ENCODE results near the gene STMP1. TPM values are rescaled to one million over a fixed set of nuclear protein-coding genes. Genes with fewer than 3 reads are reported as not detected.

Gene STMP1
- polyA plus RNA-seq, 1 of the 3 experiments (the other 2 are of a cell fraction), result 26.0 TPM

DNA sequence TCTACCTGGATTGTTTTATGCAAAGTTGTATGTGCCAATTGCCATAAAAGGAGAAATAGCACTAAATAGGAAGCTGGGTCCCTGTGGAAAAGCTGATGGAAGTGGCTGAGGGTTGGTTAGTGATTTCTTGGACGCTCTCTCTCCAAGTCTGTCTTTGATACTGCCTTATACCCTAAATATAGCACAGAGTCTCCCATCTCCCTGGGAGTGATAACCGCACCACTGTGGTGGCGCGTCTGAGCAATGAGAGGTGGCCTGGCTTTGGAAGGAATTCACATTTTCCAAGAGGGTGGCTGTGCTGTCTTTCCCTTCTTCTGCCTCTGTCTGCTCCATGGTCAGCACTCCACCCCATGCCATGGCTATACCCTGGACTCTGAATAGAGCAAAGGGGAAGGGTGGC, 31.2 kb downstream of the STMP1 start:
- no peak overlapping the region for H3K4me3 ChIP-seq (ENCODE audit: low read depth in 2 of 2, low read length in 1 of 2)
- TF ChIP-seq FOXM1 (IDR thresholded peaks at IDR 0.05; ENCODE audit: low read depth), result no peak
- no peak for TF ChIP-seq NFIC (IDR thresholded peaks at IDR 0.05; ENCODE audit: borderline replicate concordance)
- no peak for TF ChIP-seq RXRA (IDR thresholded peaks at IDR 0.05; ENCODE audit: borderline replicate concordance, low read depth)
- no peak for TF ChIP-seq TAF1 (IDR thresholded peaks at IDR 0.05; ENCODE audit: borderline replicate concordance, low read depth, low read length)
- no peak for TF ChIP-seq EZH2phosphoT487 (IDR thresholded peaks at IDR 0.05; ENCODE audit: borderline replicate concordance, low read depth)
- TF ChIP-seq, protein P1, sequence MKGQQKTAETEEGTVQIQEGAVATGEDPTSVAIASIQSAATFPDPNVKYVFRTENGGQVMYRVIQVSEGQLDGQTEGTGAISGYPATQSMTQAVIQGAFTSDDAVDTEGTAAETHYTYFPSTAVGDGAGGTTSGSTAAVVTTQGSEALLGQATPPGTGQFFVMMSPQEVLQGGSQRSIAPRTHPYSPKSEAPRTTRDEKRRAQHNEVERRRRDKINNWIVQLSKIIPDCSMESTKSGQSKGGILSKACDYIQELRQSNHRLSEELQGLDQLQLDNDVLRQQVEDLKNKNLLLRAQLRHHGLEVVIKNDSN (IDR thresholded peaks at IDR 0.05; ENCODE audit: borderline replicate concordance, low read depth), result no peak

DNA sequence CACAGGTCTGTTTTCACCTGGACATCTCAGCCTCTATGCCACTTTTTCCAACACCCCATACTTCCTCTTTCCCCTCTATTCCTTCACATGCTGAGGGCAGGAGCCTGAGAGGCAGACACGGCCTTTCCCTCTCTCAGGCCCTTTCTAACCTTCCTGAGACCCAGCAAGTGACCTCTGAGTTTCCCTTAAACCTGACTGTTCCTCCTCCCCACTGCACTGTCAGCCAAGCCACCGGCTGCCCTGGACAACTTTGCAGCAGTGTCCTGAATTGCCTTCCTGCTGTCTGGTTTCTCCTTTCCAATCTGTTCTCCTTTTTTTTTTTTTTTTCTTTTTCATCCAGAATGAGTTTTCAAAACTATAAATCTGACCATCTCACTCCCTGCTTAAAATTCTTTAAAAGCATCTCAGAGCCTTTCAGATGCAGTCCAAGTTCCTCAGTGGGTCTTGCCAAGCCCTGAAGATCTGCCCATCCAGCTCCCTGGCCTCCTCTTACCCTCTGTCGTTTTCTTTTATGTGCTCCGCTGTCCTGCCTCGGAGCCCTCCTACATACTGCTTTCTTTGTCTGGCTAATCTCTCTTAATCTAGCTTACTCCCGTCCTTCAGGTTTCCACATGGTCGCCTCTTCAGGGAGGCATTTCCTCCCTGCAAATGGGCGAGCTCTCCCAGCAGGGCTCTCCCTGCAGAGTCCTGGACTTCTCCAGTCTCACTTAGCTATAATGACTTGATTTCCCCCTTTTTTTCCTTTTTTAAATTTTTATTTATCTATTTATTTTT, 35.1 kb downstream of the STMP1 start:
- Histone ChIP-seq H3K27ac (ENCODE audit: low read depth in 2 of 2, low read length in 1 of 2) (no peak overlapping the region), H2AFZ (ENCODE audit: low read depth) (no peak overlapping the region), H3K9me3 (no peaks in the 10 kb centered on the region), H3F3A (replicated peaks; ENCODE audit: insufficient read depth) (no peaks in the 10 kb centered on the region), H3K36me3 (replicated peaks in 1 of 2; ENCODE audit: control insufficient read depth in 1 of 2, insufficient read depth in 2 of 2, low read length in 1 of 2) (peaks cover 13 to 32% of the 10 kb centered on the region in 2 experiments), H3K4me2 (no peak overlapping the region), H3K4me1 (ENCODE audit: control insufficient read depth in 1 of 2, insufficient read depth in 2 of 2, low read depth in 1 of 2, low read length in 1 of 2) (no peaks in the 10 kb centered on the region; a peak in 1 of 4 replicates), H3K9me2 (no peaks in the 10 kb centered on the region), H3K9ac (no peak overlapping the region), H4K20me1 (ENCODE audit: insufficient read depth) (no peaks in the 10 kb centered on the region), H3K27me3 (ENCODE audit: insufficient read depth) (no peaks in the 10 kb centered on the region), H3K79me2 (ENCODE audit: insufficient read depth) (no peaks in the 10 kb centered on the region), H3K4me3 (ENCODE audit: low read depth in 2 of 2, low read length in 1 of 2) (no peak overlapping the region)
- no peak for TF ChIP-seq NFIC (IDR thresholded peaks at IDR 0.05; ENCODE audit: borderline replicate concordance)
- TF ChIP-seq TAF1 (IDR thresholded peaks at IDR 0.05; ENCODE audit: borderline replicate concordance, low read depth, low read length), result no peak
- TF ChIP-seq SIN3A (IDR thresholded peaks at IDR 0.05; ENCODE audit: borderline replicate concordance, low read depth, low read length), result no peak
- no peak for TF ChIP-seq CHD2 (IDR thresholded peaks at IDR 0.05; ENCODE audit: low read length, partially characterized antibody)
- TF ChIP-seq, protein P2, sequence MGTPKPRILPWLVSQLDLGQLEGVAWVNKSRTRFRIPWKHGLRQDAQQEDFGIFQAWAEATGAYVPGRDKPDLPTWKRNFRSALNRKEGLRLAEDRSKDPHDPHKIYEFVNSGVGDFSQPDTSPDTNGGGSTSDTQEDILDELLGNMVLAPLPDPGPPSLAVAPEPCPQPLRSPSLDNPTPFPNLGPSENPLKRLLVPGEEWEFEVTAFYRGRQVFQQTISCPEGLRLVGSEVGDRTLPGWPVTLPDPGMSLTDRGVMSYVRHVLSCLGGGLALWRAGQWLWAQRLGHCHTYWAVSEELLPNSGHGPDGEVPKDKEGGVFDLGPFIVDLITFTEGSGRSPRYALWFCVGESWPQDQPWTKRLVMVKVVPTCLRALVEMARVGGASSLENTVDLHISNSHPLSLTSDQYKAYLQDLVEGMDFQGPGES (IDR thresholded peaks at IDR 0.05; ENCODE audit: low read depth, low read length), result no peak
- TF ChIP-seq, protein P3, sequence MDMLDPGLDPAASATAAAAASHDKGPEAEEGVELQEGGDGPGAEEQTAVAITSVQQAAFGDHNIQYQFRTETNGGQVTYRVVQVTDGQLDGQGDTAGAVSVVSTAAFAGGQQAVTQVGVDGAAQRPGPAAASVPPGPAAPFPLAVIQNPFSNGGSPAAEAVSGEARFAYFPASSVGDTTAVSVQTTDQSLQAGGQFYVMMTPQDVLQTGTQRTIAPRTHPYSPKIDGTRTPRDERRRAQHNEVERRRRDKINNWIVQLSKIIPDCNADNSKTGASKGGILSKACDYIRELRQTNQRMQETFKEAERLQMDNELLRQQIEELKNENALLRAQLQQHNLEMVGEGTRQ (IDR thresholded peaks at IDR 0.05; ENCODE audit: borderline replicate concordance, low read depth, low read length), result no peak
- DNase-seq, result no peak
- 81% methylated on average over 8 of the region's 8 CpGs for WGBS (ENCODE audit: low lambda C conversion rate)
- CTCF ChIA-PET, result interaction anchor here (1.6 to 7.1 kb wide), 2 partner anchors 15 to 52 kb away, joined by 5 to 73 read pairs; no protein-coding TSS in a partner anchor
- POLR2A ChIA-PET, result interaction anchor here (1.0 kb wide), 1 partner anchor 15 kb away, joined by 3 read pairs; no protein-coding TSS in a partner anchor

More for the DNA sequence above, 31.2 kb downstream of the STMP1 start:
- no peaks in the 10 kb centered on the region for H4K20me1 ChIP-seq (ENCODE audit: insufficient read depth)
- peaks cover 0 to 16% of the 10 kb centered on the region in 2 experiments; a peak in 2 of 4 replicates for H3K4me1 ChIP-seq (ENCODE audit: control insufficient read depth in 1 of 2, insufficient read depth in 2 of 2, low read depth in 1 of 2, low read length in 1 of 2)
- ChIA-PET CTCF (interaction anchor here (1.3 to 3.1 kb wide), 3 partner anchors 11 to 20 kb away, joined by 3 to 14 read pairs (median 5); no protein-coding TSS in a partner anchor), POLR2A (no interaction called here)
- H3K9me2 ChIP-seq, result no peaks in the 10 kb centered on the region
- H2AFZ ChIP-seq (ENCODE audit: low read depth), result no peak overlapping the region
- 95% methylated on average over 4 of the region's 4 CpGs for WGBS (ENCODE audit: low lambda C conversion rate)
- no peak for DNase-seq
- H3K27me3 ChIP-seq (ENCODE audit: insufficient read depth), result no peaks in the 10 kb centered on the region
- H3K9ac ChIP-seq, result no peak overlapping the region
- H3F3A ChIP-seq (replicated peaks; ENCODE audit: insufficient read depth), result peaks cover 6% of the 10 kb centered on the region
- peaks cover 18% of the 10 kb centered on the region for H3K79me2 ChIP-seq (ENCODE audit: insufficient read depth)
- peaks cover 39 to 49% of the 10 kb centered on the region in 2 experiments for H3K36me3 ChIP-seq (replicated peaks in 1 of 2; ENCODE audit: control insufficient read depth in 1 of 2, insufficient read depth in 2 of 2, low read length in 1 of 2)
- no peak overlapping the region for H3K4me2 ChIP-seq
- H3K9me3 ChIP-seq, result no peaks in the 10 kb centered on the region
- H3K27ac ChIP-seq (ENCODE audit: low read depth in 2 of 2, low read length in 1 of 2), result no peak overlapping the region
